Neuron (in vitro differentiated cells): Measurements from ENCODE around the gene GIMAP4.
"Not testable (repeated sequence)": the region's sequence is repeated elsewhere in the genome, so short reads cannot be mapped to it uniquely, and the experiment has no call there.

Source experiments
- H2AFZ ChIP-seq: one replicate; pipeline ENCODE4 v1.6.1; 2013; ENCODE audit warnings: low read depth, mild to moderate bottlenecking, inconsistent platforms, low read length, moderate library complexity
- H3K27me3 ChIP-seq: one replicate; pipeline ENCODE4 v1.6.1; 2013; ENCODE audit warnings: low read length; ENCODE audit not compliant: insufficient read depth
- H3K36me3 ChIP-seq: one replicate; pipeline ENCODE4 v1.6.1; 2013; ENCODE audit warnings: low read length; ENCODE audit not compliant: insufficient read depth
- H3K4me1 ChIP-seq: one replicate; pipeline ENCODE4 v1.6.1; 2013; ENCODE audit warnings: low read length; ENCODE audit not compliant: insufficient read depth
- H3K4me3 ChIP-seq: 2 replicates; pipeline ENCODE4 v1.5.1; 2013; ENCODE audit warnings: mild to moderate bottlenecking, low read length, moderate library complexity
- H3K9me3 ChIP-seq: one replicate; pipeline ENCODE4 v1.6.1; 2013; ENCODE audit warnings: low read length

GIMAP4 gene

GRCh38 chr7:150587551-150587950 lies 20.4 kb downstream of the GIMAP4 start:
- H3K27me3 ChIP-seq: no peaks in the 10 kb centered on the region
- H3K4me1 ChIP-seq: no peaks in the 10 kb centered on the region
- H3K4me3 ChIP-seq: no peak overlapping the region
- H3K36me3 ChIP-seq: no peaks in the 10 kb centered on the region
- H3K9me3 ChIP-seq: no peaks in the 10 kb centered on the region
- H2AFZ ChIP-seq: no peak overlapping the region

GRCh38 chr7:150594805-150595204 lies 27.6 kb downstream of the GIMAP4 start:
- Histone ChIP-seq H3K4me3 (no peak overlapping the region), H3K27me3 (no peaks in the 10 kb centered on the region), H3K36me3 (no peaks in the 10 kb centered on the region), H2AFZ (no peak overlapping the region), H3K9me3 (no peaks in the 10 kb centered on the region), H3K4me1 (no peaks in the 10 kb centered on the region)

GRCh38 chr7:150595361-150595760 lies 28.2 kb downstream of the GIMAP4 start:
- no peaks in the 10 kb centered on the region for H3K4me1 ChIP-seq
- H3K36me3 ChIP-seq: no peaks in the 10 kb centered on the region
- H3K4me3 ChIP-seq: no peak overlapping the region
- no peak overlapping the region for H2AFZ ChIP-seq
- H3K27me3 ChIP-seq: no peaks in the 10 kb centered on the region
- H3K9me3 ChIP-seq: no peaks in the 10 kb centered on the region

GRCh38 chr7:150603600-150603999 lies 36.4 kb downstream of the GIMAP4 start:
- not testable (repeated sequence) for H3K4me3 ChIP-seq, H3K36me3 ChIP-seq, H2AFZ ChIP-seq, H3K4me1 ChIP-seq, H3K9me3 ChIP-seq, H3K27me3 ChIP-seq

GRCh38 chr7:150610233-150610632 lies 43.0 kb downstream of the GIMAP4 start:
- H3K36me3 ChIP-seq: no peaks in the 10 kb centered on the region
- H3K9me3 ChIP-seq: no peaks in the 10 kb centered on the region
- H3K4me3 ChIP-seq: no peak overlapping the region
- no peaks in the 10 kb centered on the region for H3K4me1 ChIP-seq
- no peak overlapping the region for H2AFZ ChIP-seq
- no peaks in the 10 kb centered on the region for H3K27me3 ChIP-seq

- Histone ChIP-seq H3K36me3 (no peaks in the 10 kb centered on the region), H3K9me3 (no peaks in the 10 kb centered on the region), H3K4me3 (no peak overlapping the region), H3K27me3 (no peaks in the 10 kb centered on the region), H3K4me1 (no peaks in the 10 kb centered on the region), H2AFZ (no peak overlapping the region)
Observed at GRCh38 chr7:150612925-150613324, 45.7 kb downstream of the GIMAP4 start.

- H3K9me3 ChIP-seq: no peaks in the 10 kb centered on the region
- H3K36me3 ChIP-seq: no peaks in the 10 kb centered on the region
- H2AFZ ChIP-seq: no peak overlapping the region
- no peak overlapping the region for H3K4me3 ChIP-seq
- no peaks in the 10 kb centered on the region for H3K4me1 ChIP-seq
- no peaks in the 10 kb centered on the region for H3K27me3 ChIP-seq
Observed at GRCh38 chr7:150613880-150614279, 46.7 kb downstream of the GIMAP4 start.

- not testable (repeated sequence) for H3K27me3 ChIP-seq
Observed at GRCh38 chr7:150614426-150614825, 47.2 kb downstream of the GIMAP4 start.

GRCh38 chr7:150615221-150615755 lies 48.1 kb downstream of the GIMAP4 start:
- not testable (repeated sequence) for H3K4me3 ChIP-seq, H3K36me3 ChIP-seq, H3K4me1 ChIP-seq, H3K27me3 ChIP-seq, H2AFZ ChIP-seq, H3K9me3 ChIP-seq

More at GRCh38 chr7:150614426-150614825, 47.2 kb downstream of the GIMAP4 start:
- not testable (repeated sequence) for H3K4me1 ChIP-seq, H2AFZ ChIP-seq, H3K36me3 ChIP-seq, H3K9me3 ChIP-seq, H3K4me3 ChIP-seq

GRCh38 chr7:150620061-150620460 lies 52.9 kb downstream of the GIMAP4 start:
- no peaks in the 10 kb centered on the region for H3K9me3 ChIP-seq
- peaks cover 2% of the 10 kb centered on the region for H3K27me3 ChIP-seq
- no peak overlapping the region for H3K4me3 ChIP-seq
- no peak overlapping the region for H2AFZ ChIP-seq
- H3K36me3 ChIP-seq: no peaks in the 10 kb centered on the region
- H3K4me1 ChIP-seq: no peaks in the 10 kb centered on the region

- no peaks in the 10 kb centered on the region for H3K4me1 ChIP-seq
- H2AFZ ChIP-seq: no peak overlapping the region
- no peaks in the 10 kb centered on the region for H3K36me3 ChIP-seq
- H3K9me3 ChIP-seq: no peaks in the 10 kb centered on the region
- peaks cover 2% of the 10 kb centered on the region for H3K27me3 ChIP-seq
- no peak overlapping the region for H3K4me3 ChIP-seq
Observed at GRCh38 chr7:150620617-150621371, 53.6 kb downstream of the GIMAP4 start.

- Histone ChIP-seq H2AFZ (no peak overlapping the region), H3K4me1 (no peaks in the 10 kb centered on the region), H3K4me3 (no peak overlapping the region), H3K9me3 (no peaks in the 10 kb centered on the region), H3K27me3 (peaks cover 2% of the 10 kb centered on the region), H3K36me3 (no peaks in the 10 kb centered on the region)
Observed at GRCh38 chr7:150621376-150621775, 54.2 kb downstream of the GIMAP4 start.
